Kidney (tissue), 14 donors: ENCODE data around the gene PTPRK. TPM values are rescaled to one million over a fixed set of nuclear protein-coding genes. Genes with fewer than 3 reads are reported as not detected.

Experiments used
- DNase-seq, 5 donors: peaks; one replicate each; pipeline ENCODE4 v3.0.0-alpha.2; 2013 to 2020
- FAIRE-seq: peaks from 2 replicates; lab custom pipeline; 2012; peaks lifted over from hg19 to GRCh38; lab: Jason Lieb, UNC
- H3K27ac ChIP-seq, 2 donors: one replicate each; pipeline ENCODE4 v1.7.0; 2013; ENCODE audit warnings: low read depth in 2 of 2, low read length in 2 of 2, inconsistent platforms in 1 of 2
- H3K27me3 ChIP-seq: one replicate; pipeline ENCODE4 v1.7.1; 2013; ENCODE audit warnings: low read length, inconsistent platforms; ENCODE audit not compliant: control insufficient read depth, insufficient read depth
- H3K36me3 ChIP-seq, 3 donors: one replicate each; pipeline versions ENCODE4 v1.7.0 to v1.7.1; 2013; ENCODE audit warnings: low read length in 3 of 3, control low read depth in 1 of 3, inconsistent platforms in 1 of 3; ENCODE audit not compliant: insufficient read depth in 3 of 3, control insufficient read depth in 2 of 3
- H3K4me1 ChIP-seq, 3 donors: one replicate each; pipeline versions ENCODE4 v1.7.0 to v1.7.1; 2013; ENCODE audit warnings: low read length in 3 of 3, inconsistent platforms in 1 of 3, low read depth in 1 of 3; ENCODE audit not compliant: control insufficient read depth in 2 of 3, insufficient read depth in 2 of 3
- H3K4me3 ChIP-seq, 3 donors: one replicate each; pipeline versions ENCODE4 v1.7.0 to v1.8.1; 2013; ENCODE audit warnings: low read length in 3 of 3, control low read depth in 1 of 3, inconsistent platforms in 1 of 3
- H3K9ac ChIP-seq, 3 donors: one replicate each; pipeline versions ENCODE4 v1.7.0 to v1.7.1; 2013; ENCODE audit warnings: low read length in 3 of 3, control low read depth in 1 of 3, inconsistent platforms in 1 of 3
- H3K9me3 ChIP-seq, 3 donors: one replicate each; pipeline versions ENCODE4 v1.7.0 to v1.7.1; 2013; ENCODE audit warnings: low read length in 3 of 3, control low read depth in 1 of 3, inconsistent platforms in 1 of 3; ENCODE audit not compliant: control insufficient read depth in 2 of 3, insufficient read depth in 1 of 3
- intact Hi-C: fragments of 100-400 bp; cut with DNase I; formaldehyde crosslinking; loops from one replicate; pipeline ENCODE4 v1.11.1; 2022
- polyA plus RNA-seq: library from polyadenylated mRNA; stranded (reverse); fragments of 350-450 nt; fragmentation: Illumina TruSeq; extraction: RNeasy Lipid Tissue Mini Kit (QIAGEN cat#74804); gene quantifications from one replicate; pipeline ENCODE4 v1.2.3, GENCODE V29; 2014; ENCODE audit warnings: low read depth, low replicate concordance; ENCODE audit not compliant: insufficient read depth
- total RNA-seq: library from RNA; stranded (reverse); fragmentation: NEBNext Ultra II Directional; extraction: Animal tissue kit (Norgen Biotek cat#: 25700); gene quantifications from one replicate; pipeline ENCODE4 v1.2.1, GENCODE V29; 2021
- TF ChIP-seq, protein P1 (sequence below): IDR thresholded peaks from 3 replicates; pipeline ENCODE4 v1.5.1; 2012; ENCODE audit warnings: mild to moderate bottlenecking, moderate library complexity, borderline replicate concordance; ENCODE audit not compliant: insufficient read depth; ENCODE audit errors: extremely low read depth
- donor health status: control.
- donor health status: control.
- donor health status: control.
- donor health status: control.
- donor health status: control.
- donor health status: DM: yes; HTN: yes; CAD: no.
- donor health status: Normal renal cell carcinoma (clear cell type).

The PTPRK gene
- total and polyA plus RNA-seq, 2 donors from 2014 or later = 9.2 to 72.8 TPM

DNA sequence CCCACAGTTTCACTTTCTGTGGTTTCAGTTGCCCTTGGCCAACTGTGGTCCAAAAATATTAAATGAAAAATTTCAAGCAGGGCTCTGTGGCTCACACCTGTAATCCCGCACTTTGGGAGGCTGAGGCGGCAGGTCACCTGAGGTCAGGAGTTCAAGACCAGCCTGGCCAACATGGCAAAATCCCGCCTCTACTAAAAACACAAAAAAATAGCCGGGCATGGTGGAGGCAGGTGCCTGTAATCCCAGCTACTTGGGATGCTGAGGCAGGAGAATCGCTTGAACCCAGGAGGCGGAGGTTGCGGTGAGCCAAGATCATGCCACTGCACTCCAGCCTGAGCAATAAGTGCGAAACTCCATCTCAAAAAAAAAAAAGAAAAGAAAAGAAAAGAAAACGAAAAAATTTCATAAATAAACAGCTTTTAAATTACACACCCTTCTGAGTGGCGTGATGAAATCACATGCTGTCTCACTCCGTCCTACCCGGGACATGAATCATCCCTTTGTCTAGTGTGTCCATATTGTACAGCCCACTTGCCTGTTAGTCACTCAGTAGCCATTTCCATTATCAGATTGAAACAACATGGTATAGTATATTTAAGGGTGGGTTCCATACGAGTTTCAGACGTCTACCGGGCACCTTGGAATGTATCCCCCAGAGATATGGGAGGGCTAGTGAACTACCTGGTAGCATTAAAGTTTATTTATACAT, 11.7 kb downstream of the PTPRK start:
- no peaks in the 10 kb centered on the region for H3K9me3 ChIP-seq
- no peak overlapping the region for H3K9ac ChIP-seq
- no peak overlapping the region for H3K27ac ChIP-seq
- peaks cover 0 to 35% (median 18%) of the 10 kb centered on the region in 3 donors for H3K4me1 ChIP-seq
- no peak for DNase-seq
- no peak overlapping the region for H3K4me3 ChIP-seq
- TF ChIP-seq, protein P1, sequence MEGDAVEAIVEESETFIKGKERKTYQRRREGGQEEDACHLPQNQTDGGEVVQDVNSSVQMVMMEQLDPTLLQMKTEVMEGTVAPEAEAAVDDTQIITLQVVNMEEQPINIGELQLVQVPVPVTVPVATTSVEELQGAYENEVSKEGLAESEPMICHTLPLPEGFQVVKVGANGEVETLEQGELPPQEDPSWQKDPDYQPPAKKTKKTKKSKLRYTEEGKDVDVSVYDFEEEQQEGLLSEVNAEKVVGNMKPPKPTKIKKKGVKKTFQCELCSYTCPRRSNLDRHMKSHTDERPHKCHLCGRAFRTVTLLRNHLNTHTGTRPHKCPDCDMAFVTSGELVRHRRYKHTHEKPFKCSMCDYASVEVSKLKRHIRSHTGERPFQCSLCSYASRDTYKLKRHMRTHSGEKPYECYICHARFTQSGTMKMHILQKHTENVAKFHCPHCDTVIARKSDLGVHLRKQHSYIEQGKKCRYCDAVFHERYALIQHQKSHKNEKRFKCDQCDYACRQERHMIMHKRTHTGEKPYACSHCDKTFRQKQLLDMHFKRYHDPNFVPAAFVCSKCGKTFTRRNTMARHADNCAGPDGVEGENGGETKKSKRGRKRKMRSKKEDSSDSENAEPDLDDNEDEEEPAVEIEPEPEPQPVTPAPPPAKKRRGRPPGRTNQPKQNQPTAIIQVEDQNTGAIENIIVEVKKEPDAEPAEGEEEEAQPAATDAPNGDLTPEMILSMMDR = no peak
- no peak for FAIRE-seq
- intact Hi-C loops = no loop called here
- H3K27me3 ChIP-seq = no peaks in the 10 kb centered on the region
- no peaks in the 10 kb centered on the region for H3K36me3 ChIP-seq

DNA sequence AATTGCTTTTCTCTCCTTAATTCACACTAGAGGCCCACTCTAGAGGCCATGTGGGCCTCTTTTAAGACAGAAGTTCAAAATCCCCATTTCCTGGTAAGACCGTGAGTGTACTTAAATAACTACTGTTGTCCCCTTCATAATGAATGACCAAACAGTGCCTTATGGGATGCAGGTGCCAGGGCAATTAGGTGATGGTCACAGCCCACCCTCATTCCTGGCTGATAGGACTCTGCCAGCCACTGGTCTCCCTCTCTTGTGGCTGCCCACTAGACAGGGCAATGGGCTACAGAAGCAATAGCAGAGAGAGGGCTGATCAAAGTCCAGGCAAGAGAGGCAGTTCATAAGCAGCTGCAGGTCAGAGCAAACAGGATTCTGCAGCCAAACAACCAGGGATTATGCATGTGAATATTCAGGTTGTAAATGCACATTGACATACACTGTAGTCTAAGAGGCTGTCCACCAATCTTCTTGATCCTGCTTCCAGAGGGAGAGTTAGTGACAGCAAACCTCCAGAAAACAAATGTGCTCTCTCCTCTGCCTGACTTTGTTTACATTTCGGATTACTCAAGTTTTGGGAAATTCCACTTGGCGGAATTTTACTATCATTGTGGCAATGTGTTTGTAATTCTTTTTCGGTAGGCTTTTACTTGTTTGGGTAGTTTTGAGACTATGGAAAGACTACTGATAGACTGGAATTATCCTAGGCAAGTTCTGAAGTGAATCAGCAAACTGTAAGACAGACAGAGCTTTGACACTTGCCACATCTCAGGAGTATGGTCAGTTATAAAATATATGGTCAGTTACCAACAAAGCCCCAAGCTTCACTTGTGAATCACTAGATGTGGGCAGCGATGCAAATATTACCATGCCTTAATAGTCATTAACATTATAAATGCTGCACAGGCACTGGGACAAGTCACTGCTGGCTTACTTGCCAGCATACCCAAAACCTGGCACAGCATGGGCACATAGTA, 12.8 kb downstream of the PTPRK start:
- Histone ChIP-seq H3K27me3 (no peaks in the 10 kb centered on the region), H3K4me3 (peak overlapping the region in 1 of 3 donors; percentile 38), H3K4me1 (peaks cover 0 to 35% (median 18%) of the 10 kb centered on the region in 3 donors), H3K9ac (no peak overlapping the region), H3K27ac (peak overlapping the region; percentile 47 to 52), H3K36me3 (no peaks in the 10 kb centered on the region), H3K9me3 (no peaks in the 10 kb centered on the region)
- intact Hi-C loops = no loop called here
- FAIRE-seq (no peak), DNase-seq (no peak)
- TF ChIP-seq, protein P1 = no peak

DNA sequence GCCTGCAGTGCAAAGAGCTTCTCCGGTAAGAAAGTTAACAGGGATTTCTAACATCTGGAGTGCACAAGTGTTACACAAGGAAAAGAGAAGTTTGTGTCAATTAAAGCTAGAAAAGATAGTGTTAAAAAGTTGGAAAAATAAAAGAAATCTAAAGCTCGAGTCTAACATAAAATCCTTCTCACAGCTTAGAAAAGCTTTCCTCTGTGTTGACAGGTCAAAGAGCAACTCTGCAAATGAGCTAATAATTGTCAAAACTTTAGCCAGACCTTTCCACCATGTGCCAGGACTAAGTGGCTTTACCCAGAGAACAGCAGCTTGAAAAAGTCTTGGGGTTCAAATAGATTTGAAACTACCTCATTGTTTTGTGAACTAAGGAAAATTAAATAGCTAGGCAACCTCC, 14.8 kb downstream of the PTPRK start:
- DNase-seq (no peak), FAIRE-seq (peak; percentile 32)
- Histone ChIP-seq H3K27me3 (no peaks in the 10 kb centered on the region), H3K9me3 (no peaks in the 10 kb centered on the region), H3K4me1 (peaks cover 0 to 26% (median 15%) of the 10 kb centered on the region in 3 donors), H3K4me3 (no peak overlapping the region), H3K27ac (peak overlapping the region; percentile 45 to 54), H3K36me3 (no peaks in the 10 kb centered on the region), H3K9ac (no peak overlapping the region)
- intact Hi-C loops = no loop called here
- TF ChIP-seq, protein P1 = no peak
